Midbrain (tissue), 1 donor: ENCODE measurements around the gene KIRREL3.

ENCODE experiments used
- DNase-seq: peaks from one replicate; lab custom pipeline; 2025; lab: John Stamatoyannopoulos, UW

The KIRREL3 gene

GRCh38 chr11:126437731-126438130 lies 562.8 kb downstream of the KIRREL3 start:
- DNase-seq: no peak

GRCh38 chr11:126436209-126436755 lies 564.3 kb downstream of the KIRREL3 start:
- no peak for DNase-seq

- DNase-seq: no peak
These were observed 565.6 kb downstream of the KIRREL3 start for GRCh38 chr11:126434950-126435335.

GRCh38 chr11:126433989-126434949 lies 566.3 kb downstream of the KIRREL3 start:
- no peak for DNase-seq

GRCh38 chr11:126433244-126433846 lies 567.2 kb downstream of the KIRREL3 start:
- DNase-seq: no peak

- no peak for DNase-seq
These were observed 568.0 kb downstream of the KIRREL3 start for GRCh38 chr11:126432525-126432924.

- no peak for DNase-seq
These were observed 568.5 kb downstream of the KIRREL3 start for GRCh38 chr11:126432065-126432461.

- DNase-seq: no peak
These were observed 569.0 kb downstream of the KIRREL3 start for GRCh38 chr11:126431401-126432064.

- DNase-seq: no peak
These were observed 569.8 kb downstream of the KIRREL3 start for GRCh38 chr11:126430581-126431335.

- DNase-seq: no peak
These were observed 573.5 kb downstream of the KIRREL3 start for GRCh38 chr11:126426820-126427749.

- DNase-seq: no peak
These were observed 574.5 kb downstream of the KIRREL3 start for GRCh38 chr11:126426106-126426505.

GRCh38 chr11:126424471-126425039 lies 576.0 kb downstream of the KIRREL3 start:
- no peak for DNase-seq

GRCh38 chr11:126423743-126424142 lies 576.8 kb downstream of the KIRREL3 start:
- no peak for DNase-seq

- DNase-seq: no peak
These were observed 577.4 kb downstream of the KIRREL3 start for GRCh38 chr11:126423154-126423553.

GRCh38 chr11:126422446-126422845 lies 578.1 kb downstream of the KIRREL3 start:
- DNase-seq: no peak

- no peak for DNase-seq
These were observed 579.3 kb downstream of the KIRREL3 start for GRCh38 chr11:126421271-126421671.

GRCh38 chr11:126420698-126421256 lies 579.8 kb downstream of the KIRREL3 start:
- DNase-seq: no peak

- DNase-seq: no peak
These were observed 580.5 kb downstream of the KIRREL3 start for GRCh38 chr11:126419801-126420697.

GRCh38 chr11:126418887-126419286 lies 581.7 kb downstream of the KIRREL3 start:
- DNase-seq: no peak
